NCI-H2029 treated with DMSO at 0.1 percent for 48 hours (cell line): ENCODE results near the gene COL25A1.
"Not testable (repeated sequence)": the region's sequence is repeated elsewhere in the genome, so short reads cannot be mapped to it uniquely, and the experiment has no call there.

Experiments
- DNase-seq: peaks from one replicate; lab custom pipeline; 2025; lab: John Stamatoyannopoulos, UW

The COL25A1 gene

DNA sequence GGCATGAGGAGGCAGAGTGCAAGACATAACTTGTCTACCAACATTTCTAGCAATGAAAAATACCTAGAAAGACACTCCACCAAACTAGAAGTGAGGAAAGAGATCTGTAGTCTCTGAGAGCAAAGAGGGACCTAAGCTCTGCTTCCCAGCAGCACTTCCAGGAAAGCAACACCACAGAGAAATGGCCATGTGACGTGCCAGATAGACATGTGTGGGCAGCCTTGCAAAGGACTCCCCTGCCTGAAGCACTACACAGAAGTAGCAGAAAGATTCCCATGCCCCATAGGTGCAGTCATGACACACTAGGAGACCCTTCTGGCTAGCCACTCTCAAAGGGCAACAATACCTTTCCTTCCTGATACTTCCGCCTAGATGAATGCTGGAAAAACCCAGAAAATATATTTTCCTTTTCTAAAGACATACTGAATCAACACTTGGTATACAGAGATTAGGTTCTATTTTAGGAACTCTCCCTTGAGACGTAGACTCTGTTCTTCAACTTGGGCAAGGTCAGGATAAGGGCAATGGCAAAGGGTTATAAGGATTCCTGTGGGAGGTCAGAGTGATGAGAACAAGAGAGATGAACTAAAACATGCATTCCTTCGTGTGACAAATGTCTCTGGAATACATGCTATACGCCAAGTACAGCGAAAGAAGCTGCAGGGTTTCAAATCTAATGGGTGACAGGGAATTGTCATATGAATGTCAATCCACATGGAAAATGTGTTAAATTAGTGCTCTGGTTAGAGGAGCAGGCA lies 352.1 kb downstream of the COL25A1 start:
- DNase-seq = no peak

DNA sequence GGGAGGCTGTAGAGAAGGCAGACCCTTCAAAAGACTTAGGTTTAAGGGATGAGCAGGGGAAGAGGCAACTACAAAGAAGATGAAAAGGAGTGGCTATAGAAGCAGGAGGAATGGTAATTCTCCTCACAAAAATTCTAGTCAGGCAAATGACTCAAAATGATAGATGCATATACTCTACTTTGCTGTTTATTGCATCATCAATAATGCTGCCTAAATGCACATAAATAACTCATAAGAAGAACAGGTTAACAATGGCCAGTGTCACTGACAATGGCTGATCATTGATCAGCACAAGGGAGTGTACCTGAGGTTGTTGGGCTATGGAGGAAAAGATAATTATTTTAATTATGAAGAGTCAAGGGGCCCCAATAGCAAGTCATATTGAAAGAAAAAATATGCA lies 354.9 kb downstream of the COL25A1 start:
- DNase-seq = no peak

DNA sequence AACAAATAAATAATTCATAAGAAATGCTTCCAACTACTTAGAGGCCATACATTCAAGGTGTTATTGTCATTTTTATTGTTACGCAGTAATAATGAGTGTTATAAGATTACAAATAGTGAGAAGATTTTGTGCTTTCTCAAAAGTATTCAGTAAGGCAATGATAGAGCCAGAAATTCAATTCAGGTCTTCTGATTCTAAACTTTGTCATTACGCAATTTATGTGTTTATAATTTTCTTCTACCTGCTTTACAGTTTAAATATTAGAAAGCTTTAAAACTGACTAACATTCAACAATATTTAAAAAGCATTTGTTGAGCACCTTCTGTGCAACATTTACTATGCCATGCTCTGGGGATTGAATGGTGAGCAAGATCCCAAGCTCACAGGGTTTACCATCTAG lies 356.2 kb downstream of the COL25A1 start:
- no peak for DNase-seq

DNA sequence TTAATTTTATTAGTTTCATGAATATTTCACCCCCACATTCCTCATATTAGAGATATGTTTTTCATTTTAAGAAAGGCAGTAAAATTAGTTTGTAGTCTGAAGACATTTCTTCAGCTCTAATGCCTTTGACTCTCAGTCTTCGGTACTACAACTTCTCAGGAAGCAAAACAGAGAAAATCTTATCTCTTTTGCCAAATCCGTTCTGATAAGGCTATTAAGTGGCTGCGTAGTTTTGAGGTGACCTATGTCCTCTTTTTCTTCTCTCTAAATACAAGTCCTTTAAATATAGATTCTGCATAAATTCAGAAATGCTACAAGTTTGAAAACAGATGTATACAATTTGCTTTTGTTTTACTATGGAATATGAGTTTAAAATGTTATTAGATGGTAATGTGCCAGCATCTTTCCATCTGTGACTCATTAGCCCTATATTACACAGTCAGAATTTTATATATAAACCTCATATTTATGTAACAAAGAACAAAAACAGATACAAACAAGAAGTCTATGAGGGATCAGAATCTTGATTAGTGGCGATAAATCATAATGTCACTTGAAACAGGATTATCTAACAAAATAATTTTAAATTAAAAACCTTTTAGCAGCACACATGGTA lies 358.4 kb downstream of the COL25A1 start:
- DNase-seq = no peak

DNA sequence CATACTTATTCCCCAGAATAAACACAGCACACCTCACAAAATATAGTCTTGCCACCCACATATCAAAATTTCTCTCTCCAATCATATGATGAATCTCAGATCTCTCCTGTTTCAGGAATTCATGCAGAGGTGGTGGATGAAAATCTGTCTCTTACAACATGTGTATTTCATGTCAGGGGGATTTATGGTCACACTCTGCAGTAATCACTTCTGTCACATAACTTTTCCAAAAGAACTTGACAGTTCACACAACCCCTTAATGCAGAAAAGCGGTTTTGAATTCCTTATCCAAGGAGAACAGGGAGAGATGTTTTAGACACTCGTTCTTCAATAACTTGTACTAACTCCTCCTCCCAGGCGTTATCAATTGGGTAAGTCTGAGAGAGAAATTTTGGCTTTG lies 359.1 kb downstream of the COL25A1 start:
- no peak for DNase-seq

DNA sequence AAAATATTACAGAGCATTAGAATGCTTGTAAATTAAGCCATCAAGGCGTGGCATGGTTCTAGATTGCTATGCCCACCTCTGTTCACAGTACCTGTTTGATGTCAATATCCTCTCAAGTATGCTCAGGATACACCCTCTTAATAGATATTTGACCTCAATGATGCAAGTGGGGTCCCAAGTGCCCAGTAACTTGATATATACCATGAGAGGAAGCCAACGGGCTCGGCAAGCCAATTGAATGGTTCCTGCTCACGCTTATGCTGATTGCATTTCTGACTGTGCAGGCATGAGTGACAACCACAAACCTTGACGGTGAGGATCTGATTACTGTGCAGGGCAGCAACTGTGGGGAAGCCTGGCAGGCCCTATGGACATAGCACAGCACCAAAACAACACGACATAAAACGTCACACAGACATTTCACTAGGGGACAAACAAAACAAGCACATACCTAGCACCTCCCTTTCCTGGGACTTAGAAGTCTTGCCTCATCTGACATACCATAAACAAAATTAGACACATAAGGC lies 360.5 kb downstream of the COL25A1 start:
- DNase-seq = no peak

DNA sequence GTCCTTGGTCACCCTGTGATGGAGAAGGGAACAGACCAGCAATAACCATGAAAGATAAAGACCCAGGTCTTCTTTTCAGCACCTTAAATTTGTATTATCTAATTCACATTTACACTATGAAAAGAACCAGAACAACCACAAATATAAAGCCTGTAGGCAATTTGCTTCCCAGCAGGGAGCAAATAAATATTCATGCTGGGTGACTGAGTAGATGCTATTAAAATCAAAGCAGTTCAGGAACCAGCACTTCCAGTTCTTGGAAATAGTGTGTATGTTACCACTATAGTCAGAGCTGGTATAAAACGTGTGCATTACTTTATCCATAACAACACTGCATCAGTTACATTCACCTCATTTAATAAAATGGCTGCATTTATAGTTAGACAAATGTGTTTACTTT lies 361.8 kb downstream of the COL25A1 start:
- no peak for DNase-seq

DNA sequence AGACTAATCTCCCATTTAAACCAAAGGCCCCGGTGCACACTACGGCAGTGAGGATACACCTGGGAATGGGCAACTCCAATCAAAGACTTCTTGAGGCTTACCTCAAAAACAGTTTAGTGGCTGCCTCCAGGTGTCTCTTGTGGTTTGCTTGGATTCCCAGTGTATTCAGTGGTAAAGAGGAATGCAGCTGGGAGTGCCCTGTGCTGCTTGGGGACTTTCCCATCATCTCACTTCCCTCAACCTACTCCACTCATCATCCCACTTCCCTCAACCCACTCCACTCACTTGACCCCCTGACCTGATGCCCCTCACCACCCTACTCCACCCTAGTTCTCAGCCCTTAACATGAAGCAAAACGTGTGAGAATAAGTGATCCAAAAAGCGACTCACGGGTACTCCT lies 362.3 kb downstream of the COL25A1 start:
- DNase-seq = no peak

DNA sequence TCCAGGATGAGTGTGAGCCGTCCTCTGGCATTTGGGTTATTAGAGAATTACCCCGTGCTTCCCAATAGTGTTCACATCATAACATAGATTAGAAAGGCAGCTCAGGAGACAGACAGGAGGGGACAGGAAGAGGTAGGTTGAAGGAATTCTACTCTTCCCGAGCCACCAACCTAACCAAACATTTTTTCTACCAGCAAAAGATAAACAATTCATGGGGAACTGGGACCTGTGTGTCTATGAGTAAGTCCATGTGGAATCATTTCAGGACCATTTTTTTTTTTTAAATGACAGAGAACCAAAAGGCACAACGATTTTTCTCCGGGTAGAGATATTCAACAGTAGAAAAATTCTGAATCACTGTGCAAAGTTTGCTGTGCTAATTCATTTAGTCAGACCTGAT lies 365.4 kb downstream of the COL25A1 start:
- DNase-seq = no peak

DNA sequence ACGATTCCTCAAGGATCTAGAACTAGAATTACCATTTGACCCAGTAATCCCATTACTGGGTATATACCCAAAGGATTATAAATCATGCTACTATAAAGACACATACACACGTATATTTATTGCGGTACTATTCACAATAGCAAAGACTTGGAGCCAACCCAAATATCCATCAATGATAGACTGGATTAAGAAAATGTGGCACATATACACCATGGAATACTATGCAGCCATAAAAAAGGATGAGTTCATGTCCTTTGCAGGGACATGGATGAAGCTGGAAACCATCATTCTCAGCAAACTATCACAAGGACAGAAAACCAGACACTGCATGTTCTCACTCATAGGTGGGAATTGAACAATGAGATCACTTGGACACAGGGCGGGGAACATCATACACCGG lies 368.5 kb downstream of the COL25A1 start:
- not testable (repeated sequence) for DNase-seq

DNA sequence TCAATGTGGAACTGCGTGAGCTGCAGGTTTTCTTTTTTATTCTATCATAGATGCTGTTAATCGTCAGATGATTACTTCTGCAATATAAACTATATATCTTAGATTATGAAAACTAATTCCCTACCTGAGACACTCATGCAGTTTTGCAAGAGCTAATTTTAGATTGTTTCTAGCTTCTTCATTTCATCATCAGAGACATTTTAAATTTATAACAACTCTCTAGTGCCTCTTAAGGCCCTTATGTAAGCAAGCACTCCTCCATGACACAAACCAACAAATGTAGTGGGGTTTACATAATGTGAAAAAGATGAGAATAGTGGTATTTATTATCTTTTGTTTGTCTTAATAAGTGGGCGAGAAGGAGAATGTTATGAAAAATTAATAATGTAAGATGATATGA lies 369.4 kb downstream of the COL25A1 start:
- no peak for DNase-seq

DNA sequence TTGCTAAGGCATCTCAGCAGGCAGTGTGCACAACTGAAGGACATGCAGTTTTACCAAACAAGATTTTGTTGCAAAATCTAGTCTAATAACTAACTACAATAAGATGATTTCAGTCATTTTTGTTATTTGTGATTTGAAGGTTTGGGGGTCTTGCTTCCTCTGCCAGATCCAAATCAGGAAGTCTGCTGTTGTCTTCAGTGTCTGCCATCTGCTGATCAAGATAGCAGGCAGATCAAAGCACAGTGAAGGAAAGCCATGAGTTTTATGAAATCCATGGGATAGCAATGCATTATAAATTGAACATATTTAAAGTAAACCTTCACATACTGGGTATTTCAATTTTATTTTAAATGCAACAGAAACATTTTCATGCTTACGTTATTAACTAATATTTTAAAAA lies 370.5 kb downstream of the COL25A1 start:
- DNase-seq = no peak

DNA sequence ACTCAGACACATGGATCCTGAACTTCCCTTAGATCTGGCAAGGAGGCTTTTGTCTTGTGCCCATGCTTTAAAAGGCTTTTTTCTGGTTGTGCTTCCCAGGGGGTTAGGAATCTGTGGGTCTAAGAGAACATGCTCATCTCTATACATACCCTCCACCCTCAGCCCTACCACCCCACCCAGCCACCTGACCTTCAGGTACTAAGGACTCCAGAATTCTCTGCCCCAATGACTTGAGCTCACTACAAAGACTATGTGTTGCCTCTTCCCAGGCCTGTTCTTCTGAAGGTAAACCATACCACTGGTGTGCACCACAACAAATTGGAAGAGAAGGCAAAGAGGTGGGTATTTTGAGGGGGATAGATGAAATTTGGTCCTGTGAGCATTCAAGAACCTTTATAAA lies 372.3 kb downstream of the COL25A1 start:
- DNase-seq = no peak

DNA sequence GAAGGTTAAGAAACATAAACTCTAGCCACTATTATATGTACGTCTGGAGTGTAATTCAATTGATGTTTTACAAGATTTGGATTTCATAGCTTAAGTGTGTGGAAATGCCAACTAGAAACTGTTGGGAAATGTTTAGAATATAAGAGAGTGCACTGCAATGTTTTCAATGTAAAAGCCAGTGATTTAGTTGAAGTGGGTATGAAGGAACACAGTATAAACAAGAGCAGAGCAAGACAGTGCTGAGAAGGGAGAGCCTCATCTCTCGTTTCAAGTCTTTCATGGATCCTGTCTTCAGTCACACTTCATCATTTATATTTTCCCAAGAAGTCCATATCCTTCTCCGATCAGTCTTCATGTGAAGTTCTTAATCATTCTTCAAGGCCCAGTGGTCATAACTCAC lies 375.7 kb downstream of the COL25A1 start:
- DNase-seq = no peak

DNA sequence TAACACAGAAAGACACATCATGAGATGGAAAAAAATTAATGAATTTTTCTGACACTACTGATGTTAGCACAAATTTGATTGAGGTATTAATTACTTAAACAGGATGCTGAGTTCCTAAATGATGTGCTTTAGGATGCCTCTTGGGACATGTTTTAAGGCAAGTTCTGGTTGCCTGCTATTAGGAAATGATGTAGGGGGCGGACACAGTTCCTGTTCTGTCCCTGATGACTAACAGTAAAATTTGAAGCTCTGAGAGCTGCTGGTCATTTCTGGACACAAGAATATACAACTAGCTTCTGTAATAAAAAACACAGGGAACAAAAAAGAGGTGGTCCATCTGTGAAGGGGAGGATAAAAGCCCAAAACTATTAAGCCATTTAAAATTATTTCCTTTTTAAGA lies 376.4 kb downstream of the COL25A1 start:
- DNase-seq = no peak

DNA sequence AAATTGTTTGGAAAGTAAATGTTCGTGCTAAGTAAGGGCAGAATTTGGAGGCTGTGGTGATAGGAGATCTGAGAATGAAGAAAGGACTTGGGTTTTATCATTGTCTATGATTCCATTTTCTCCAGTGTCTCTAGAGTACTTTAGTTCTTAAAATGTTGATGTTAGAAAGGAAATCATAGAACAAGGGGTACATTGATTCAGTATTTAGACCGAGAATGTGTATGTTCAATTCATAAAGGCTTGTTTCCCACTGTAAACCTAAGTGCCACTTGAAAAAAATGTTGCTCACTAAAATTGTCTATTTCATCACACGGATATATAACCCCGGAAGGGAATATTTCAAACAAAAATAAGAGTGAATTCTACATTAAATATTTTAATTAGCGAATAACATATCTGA lies 380.3 kb downstream of the COL25A1 start:
- DNase-seq = no peak

DNA sequence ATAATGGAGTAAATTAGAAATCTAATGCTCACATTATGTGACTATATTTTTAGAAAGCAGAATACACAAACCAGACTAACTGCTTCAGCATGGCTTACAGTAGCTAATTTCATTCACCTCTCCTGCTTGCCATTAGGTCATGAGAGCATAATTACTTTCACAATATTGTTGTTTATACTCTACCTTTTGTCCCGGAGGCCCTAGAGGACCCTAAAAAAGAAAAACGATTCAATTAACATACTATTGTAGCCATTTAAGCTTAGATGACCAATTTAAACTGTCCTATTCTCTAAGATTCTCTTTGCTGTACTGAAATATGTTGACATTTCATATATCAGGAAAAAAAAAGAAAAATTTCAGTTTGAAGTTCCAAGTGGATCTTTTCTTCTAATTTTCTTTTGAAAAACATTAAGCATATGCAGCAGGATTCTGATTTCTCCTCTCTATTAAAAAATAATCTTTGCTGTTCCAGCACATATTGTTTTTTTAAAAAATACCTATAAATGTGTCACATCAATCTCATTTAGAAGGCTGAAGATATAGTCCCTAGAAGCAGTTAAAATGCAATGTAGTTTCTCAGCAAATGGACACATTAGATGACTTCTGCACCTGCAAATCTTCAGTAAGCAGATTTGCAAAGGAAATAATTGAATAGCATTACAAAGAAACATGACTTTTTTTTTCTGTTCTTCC lies 381.9 kb downstream of the COL25A1 start:
- DNase-seq = no peak

DNA sequence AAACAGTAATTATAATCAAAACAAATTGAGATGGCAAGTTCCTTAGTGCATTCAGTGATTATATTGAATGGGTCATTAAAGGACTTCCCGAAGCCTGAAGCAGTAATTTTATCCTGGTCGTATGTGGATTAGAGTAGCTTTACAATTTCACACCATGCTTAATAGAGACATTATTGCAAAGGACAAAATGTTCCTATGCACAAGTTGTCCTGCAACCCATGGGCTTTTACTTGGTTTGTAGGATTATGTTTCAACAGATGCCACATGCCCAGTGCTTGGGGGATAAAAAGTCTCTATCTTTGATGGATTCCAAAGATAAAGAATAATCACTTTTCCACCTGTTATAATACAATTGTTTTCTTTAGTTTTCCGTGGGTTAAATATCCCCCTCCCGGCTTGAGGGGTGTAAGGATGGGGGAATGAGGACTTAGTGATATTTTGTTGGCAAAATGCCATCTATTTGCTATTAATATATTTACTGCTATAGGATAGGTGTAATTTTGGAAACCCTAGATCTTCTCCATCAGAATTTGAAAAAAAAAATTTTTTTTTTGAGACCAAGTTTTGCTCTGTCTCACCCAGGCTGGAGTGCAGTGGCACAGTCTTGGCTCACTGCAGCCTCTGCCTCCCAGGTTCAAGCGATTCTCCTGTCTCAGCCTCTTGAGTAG lies 383.1 kb downstream of the COL25A1 start:
- no peak for DNase-seq

DNA sequence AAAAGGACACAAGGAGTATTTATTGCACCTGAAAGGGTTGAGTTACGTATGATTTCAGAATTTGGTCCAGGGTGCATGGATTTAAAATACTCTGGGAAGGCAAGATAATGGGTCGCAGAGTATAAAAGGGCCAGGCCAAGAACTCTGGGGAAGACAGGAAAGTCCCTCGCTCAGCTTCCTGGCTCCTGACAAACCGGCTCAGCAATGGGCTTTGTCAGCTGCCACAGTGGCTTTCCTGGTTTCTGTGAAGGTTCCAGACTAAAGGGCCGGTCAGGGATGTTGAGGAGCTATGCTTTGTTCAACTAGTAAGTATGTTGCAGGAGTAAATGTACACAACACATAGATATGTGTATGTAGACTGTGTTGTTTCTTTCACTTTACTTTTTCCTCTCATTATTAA lies 385.2 kb downstream of the COL25A1 start:
- DNase-seq = no peak

DNA sequence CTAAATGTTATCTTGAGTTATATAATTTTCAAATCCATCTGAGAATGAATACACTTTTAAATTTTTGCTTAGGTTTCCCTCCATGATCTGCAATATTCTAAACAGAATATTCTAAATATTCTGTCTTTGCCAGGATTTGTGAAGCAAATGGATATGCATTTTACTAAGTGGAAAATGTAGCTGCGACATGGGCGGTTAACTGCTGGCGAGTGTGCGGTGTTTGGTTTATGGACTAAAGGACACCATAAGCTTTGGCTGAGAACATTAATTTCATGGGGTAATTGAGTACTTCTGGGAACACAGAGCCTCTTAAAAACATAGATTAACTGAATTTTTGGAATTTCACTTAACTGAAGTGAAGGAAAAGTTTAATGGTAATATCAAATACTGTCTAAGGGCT lies 385.8 kb downstream of the COL25A1 start:
- DNase-seq = no peak

DNA sequence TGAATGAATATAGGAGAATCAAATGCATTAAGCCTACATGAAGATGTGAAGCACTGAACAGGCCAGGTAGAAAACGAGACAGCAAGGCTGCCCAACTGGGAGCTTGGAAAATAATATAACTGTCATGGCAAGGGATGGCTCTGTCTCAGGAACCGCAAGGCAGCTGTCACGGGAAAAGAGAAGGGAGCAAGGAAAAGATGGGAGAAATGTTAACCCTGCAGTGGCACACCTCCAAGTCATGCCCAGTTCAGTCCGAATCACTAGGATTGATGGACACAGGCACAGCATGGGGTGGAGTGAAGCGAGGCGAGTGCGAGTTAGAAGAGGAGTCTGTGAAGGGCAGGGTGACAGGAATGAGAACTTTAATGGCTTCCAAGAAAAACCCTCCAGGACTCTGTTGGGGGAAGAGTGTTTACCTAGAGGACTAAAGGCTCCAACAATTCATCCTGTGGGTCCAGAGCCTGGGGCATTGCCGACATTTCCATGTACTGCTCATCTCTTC lies 395.5 kb downstream of the COL25A1 start:
- DNase-seq = no peak

DNA sequence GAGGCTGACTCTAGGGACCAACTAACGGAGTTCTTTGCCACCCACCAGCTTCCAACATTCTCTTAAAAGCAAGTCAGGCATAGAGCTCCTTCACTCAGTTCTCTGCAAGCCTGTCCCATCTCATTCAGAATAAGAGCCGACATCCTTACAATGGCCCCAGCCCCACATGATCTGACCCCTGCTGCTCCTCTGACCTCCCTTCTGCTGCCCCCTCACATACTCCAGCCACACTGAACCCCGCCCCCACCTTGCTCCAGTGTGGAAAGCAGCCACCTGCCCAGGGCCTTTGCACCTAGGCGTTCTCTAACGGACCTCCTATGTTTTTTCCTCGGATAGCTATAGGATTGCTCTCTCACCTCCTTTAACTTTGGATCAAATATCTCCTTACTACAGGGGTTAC lies 396.5 kb downstream of the COL25A1 start:
- DNase-seq = no peak
